Measurements from ENCODE around the gene NLRP6. TPM values are rescaled to one million over a fixed set of nuclear protein-coding genes. Genes with fewer than 3 reads are reported as not detected.

The NLRP6 gene
- total RNA-seq, 4 donors from 2014 or later: 1.8 to 2.1 TPM; not detected in 2

GRCh38 chr11:304915-305843 lies 27.0 kb downstream of the NLRP6 start:
- H3K9me3 ChIP-seq: no peaks in the 10 kb centered on the region
- intact Hi-C loops (cut with DNase I; ENCODE audit: low total_unique reads): loop anchor here (5.0 kb wide), 1 partner anchor 52 kb away; no protein-coding TSS in a partner anchor
- TF ChIP-seq, protein P1, sequence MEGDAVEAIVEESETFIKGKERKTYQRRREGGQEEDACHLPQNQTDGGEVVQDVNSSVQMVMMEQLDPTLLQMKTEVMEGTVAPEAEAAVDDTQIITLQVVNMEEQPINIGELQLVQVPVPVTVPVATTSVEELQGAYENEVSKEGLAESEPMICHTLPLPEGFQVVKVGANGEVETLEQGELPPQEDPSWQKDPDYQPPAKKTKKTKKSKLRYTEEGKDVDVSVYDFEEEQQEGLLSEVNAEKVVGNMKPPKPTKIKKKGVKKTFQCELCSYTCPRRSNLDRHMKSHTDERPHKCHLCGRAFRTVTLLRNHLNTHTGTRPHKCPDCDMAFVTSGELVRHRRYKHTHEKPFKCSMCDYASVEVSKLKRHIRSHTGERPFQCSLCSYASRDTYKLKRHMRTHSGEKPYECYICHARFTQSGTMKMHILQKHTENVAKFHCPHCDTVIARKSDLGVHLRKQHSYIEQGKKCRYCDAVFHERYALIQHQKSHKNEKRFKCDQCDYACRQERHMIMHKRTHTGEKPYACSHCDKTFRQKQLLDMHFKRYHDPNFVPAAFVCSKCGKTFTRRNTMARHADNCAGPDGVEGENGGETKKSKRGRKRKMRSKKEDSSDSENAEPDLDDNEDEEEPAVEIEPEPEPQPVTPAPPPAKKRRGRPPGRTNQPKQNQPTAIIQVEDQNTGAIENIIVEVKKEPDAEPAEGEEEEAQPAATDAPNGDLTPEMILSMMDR (IDR thresholded peaks at IDR 0.05): peak; percentile 60 to 84 (median 66)
- TF ChIP-seq POLR2AphosphoS5 (IDR thresholded peaks at IDR 0.05) (no peak), POLR2A (IDR thresholded peaks at IDR 0.05) (no peak)
- peaks cover 11 to 25% (median 12%) of the 10 kb centered on the region in 4 donors for H3K4me1 ChIP-seq
- peak; percentile 75 for DNase-seq
- in situ Hi-C loops (cut with MboI; ENCODE audit: low pct_ligation_motif_present in 1 of 4, low pct_unique_long_range_greater_than_20kb in 1 of 4, low sequenced_read_pairs in 3 of 4): loop anchor here in 1 of 4 donors (5.0 kb wide), 1 partner anchor 62 kb away; the partner anchor contains the start of gene B4GALNT4
- H3K27me3 ChIP-seq: peaks cover 5% of the 10 kb centered on the region
- no peaks in the 10 kb centered on the region for H3K36me3 ChIP-seq
- 36 to 52% methylated on average over 12 to 19 of the region's 19 CpGs for WGBS, 2 donors (ENCODE audit: low coverage in 1 of 2)
- H3K4me3 ChIP-seq: no peak overlapping the region
- H3K27ac ChIP-seq: peak overlapping the region in 2 of 4 donors; percentile 37 to 39

- 77 to 86% methylated on average over 3 to 10 of the region's 10 CpGs for WGBS, 2 donors (ENCODE audit: low coverage in 1 of 2)
- Histone ChIP-seq H3K4me3 (no peak overlapping the region), H3K27me3 (no peaks in the 10 kb centered on the region), H3K36me3 (no peaks in the 10 kb centered on the region), H3K9me3 (no peaks in the 10 kb centered on the region), H3K27ac (peak overlapping the region in 2 of 4 donors; percentile 39 to 82), H3K4me1 (peaks cover 11 to 25% (median 12%) of the 10 kb centered on the region in 4 donors)
- DNase-seq: no peak
- intact Hi-C loops (cut with DNase I; ENCODE audit: low total_unique reads) (loop anchor here (5.0 kb wide), 1 partner anchor 51 kb away; no protein-coding TSS in a partner anchor), in situ Hi-C loops (cut with MboI; ENCODE audit: low pct_ligation_motif_present in 1 of 4, low pct_unique_long_range_greater_than_20kb in 1 of 4, low sequenced_read_pairs in 3 of 4) (loop anchor here in 1 of 4 donors (5.0 kb wide), 1 partner anchor 61 kb away; the partner anchor contains the start of gene B4GALNT4)
- no peak for TF ChIP-seq POLR2A (IDR thresholded peaks at IDR 0.05)
- TF ChIP-seq, protein P1 (IDR thresholded peaks at IDR 0.05): no peak
- TF ChIP-seq POLR2AphosphoS5 (IDR thresholded peaks at IDR 0.05): no peak
- no peak for TF ChIP-seq EP300 (IDR thresholded peaks at IDR 0.05; ENCODE audit: low read depth)
Observed at GRCh38 chr11:305844-306211, 27.6 kb downstream of the NLRP6 start.

GRCh38 chr11:306645-307371 lies 28.6 kb downstream of the NLRP6 start:
- Histone ChIP-seq H3K9me3 (no peaks in the 10 kb centered on the region), H3K27me3 (no peaks in the 10 kb centered on the region), H3K4me3 (no peak overlapping the region), H3K27ac (peak overlapping the region; percentile 40 to 89 (median 81)), H3K4me1 (peaks cover 12 to 26% (median 13%) of the 10 kb centered on the region in 4 donors), H3K36me3 (no peaks in the 10 kb centered on the region)
- TF ChIP-seq EP300 (IDR thresholded peaks at IDR 0.05; ENCODE audit: low read depth) (no peak), POLR2A (IDR thresholded peaks at IDR 0.05) (no peak), POLR2AphosphoS5 (IDR thresholded peaks at IDR 0.05) (no peak)
- TF ChIP-seq, protein P1 (IDR thresholded peaks at IDR 0.05): no peak
- DNase-seq: no peak
- in situ Hi-C loops (cut with MboI; ENCODE audit: low pct_ligation_motif_present in 1 of 4, low pct_unique_long_range_greater_than_20kb in 1 of 4, low sequenced_read_pairs in 3 of 4): loop anchor here in 1 of 4 donors (5.0 kb wide), 1 partner anchor 60 kb away; the partner anchor contains the start of gene B4GALNT4
- intact Hi-C loops (cut with DNase I; ENCODE audit: low total_unique reads): loop anchor here (5.0 kb wide), 1 partner anchor 50 kb away; no protein-coding TSS in a partner anchor
- 94 to 96% methylated on average over 4 to 17 of the region's 17 CpGs for WGBS, 2 donors (ENCODE audit: low coverage in 1 of 2)

Measured in transverse colon (tissue), 4 donors.